ENCODE measurements around the gene CTTNBP2. TPM values are rescaled to one million over a fixed set of nuclear protein-coding genes. Genes with fewer than 3 reads are reported as not detected.
"Not testable (repeated sequence)": the region's sequence is repeated elsewhere in the genome, so short reads cannot be mapped to it uniquely, and the experiment has no call there.

The CTTNBP2 gene
- total RNA-seq, 1 experiment from 2014 or later: 17.6 TPM

- Histone ChIP-seq H4K91ac (ENCODE audit: insufficient read length, low read depth, low read length) (no peak overlapping the region), H3K4me2 (ENCODE audit: insufficient read depth, insufficient read length, low read length) (no peak overlapping the region), H2BK120ac (ENCODE audit: low read depth, low read length, poor library complexity, severe bottlenecking) (no peak overlapping the region), H3K9me3 (ENCODE audit: control insufficient read depth, low read depth, low read length) (no peaks in the 10 kb centered on the region), H3K18ac (ENCODE audit: insufficient read length, low read depth, low read length) (no peak overlapping the region), H3K79me2 (ENCODE audit: insufficient read depth, low read length) (no peaks in the 10 kb centered on the region), H3T11ph (ENCODE audit: low read length) (no peak overlapping the region), H2BK15ac (ENCODE audit: low read depth, low read length) (no peak overlapping the region), H3K27me3 (ENCODE audit: insufficient read depth, low read length) (no peaks in the 10 kb centered on the region), H3K4ac (ENCODE audit: low read depth, low read length) (no peak overlapping the region), H2BK12ac (ENCODE audit: insufficient read length, low read depth, low read length) (no peak overlapping the region), H2BK20ac (ENCODE audit: low read depth, low read length, poor library complexity, severe bottlenecking) (no peak overlapping the region), H3K23ac (ENCODE audit: insufficient read length, low read depth, low read length) (no peak overlapping the region), H3K23me2 (ENCODE audit: insufficient read length, low read depth, low read length, poor library complexity, severe bottlenecking) (no peaks in the 10 kb centered on the region), H4K20me1 (ENCODE audit: control insufficient read depth, insufficient read depth, insufficient read length) (no peaks in the 10 kb centered on the region), H2AK5ac (ENCODE audit: insufficient read length, low read length) (no peak overlapping the region), H3K79me1 (ENCODE audit: insufficient read depth, low read depth, low read length, poor library complexity, severe bottlenecking) (no peaks in the 10 kb centered on the region), H2AFZ (ENCODE audit: low read length) (no peak overlapping the region), H3K14ac (ENCODE audit: insufficient read depth, low read length) (no peak overlapping the region), H4K8ac (replicated peaks; ENCODE audit: insufficient read length, low read depth, low read length) (no peak overlapping the region), H3K56ac (ENCODE audit: insufficient read length, low read depth, low read length) (no peak overlapping the region), H2BK5ac (ENCODE audit: insufficient read length, low read length) (no peak overlapping the region), H3K4me1 (ENCODE audit: insufficient read depth, low read length) (no peaks in the 10 kb centered on the region), H3K9ac (ENCODE audit: extremely low read depth, insufficient read length, low read length) (no peak overlapping the region), H4K5ac (ENCODE audit: insufficient read length, low read depth, low read length) (no peak overlapping the region), H3K27ac (ENCODE audit: insufficient read length, low read depth, low read length) (no peak overlapping the region)
- Mint-ChIP-seq H3K9me3 (no peaks in the 10 kb centered on the region), H3K4me1 (peaks cover 0 to 7% of the 10 kb centered on the region in 2 experiments; a peak in 2 of 4 replicates), H3K27ac (peak overlapping the region in 1 of 3 experiments; percentile 36; a peak in 1 of 7 replicates), H3K27me3 (ENCODE audit: low read depth) (no peaks in the 10 kb centered on the region), H3K4me3 (no peak overlapping the region), H3K36me3 (ENCODE audit: insufficient read depth in 1 of 3, low read depth in 3 of 3) (peaks cover 5 to 24% (median 5%) of the 10 kb centered on the region in 3 experiments; a peak in 5 of 7 replicates)
- no CpG with 5 or more reads among the region's 1 CpG for WGBS (ENCODE audit: extremely low coverage, insufficient read length, low lambda C conversion rate)
- no peak for DNase-seq
- TF ChIP-seq, protein P1, sequence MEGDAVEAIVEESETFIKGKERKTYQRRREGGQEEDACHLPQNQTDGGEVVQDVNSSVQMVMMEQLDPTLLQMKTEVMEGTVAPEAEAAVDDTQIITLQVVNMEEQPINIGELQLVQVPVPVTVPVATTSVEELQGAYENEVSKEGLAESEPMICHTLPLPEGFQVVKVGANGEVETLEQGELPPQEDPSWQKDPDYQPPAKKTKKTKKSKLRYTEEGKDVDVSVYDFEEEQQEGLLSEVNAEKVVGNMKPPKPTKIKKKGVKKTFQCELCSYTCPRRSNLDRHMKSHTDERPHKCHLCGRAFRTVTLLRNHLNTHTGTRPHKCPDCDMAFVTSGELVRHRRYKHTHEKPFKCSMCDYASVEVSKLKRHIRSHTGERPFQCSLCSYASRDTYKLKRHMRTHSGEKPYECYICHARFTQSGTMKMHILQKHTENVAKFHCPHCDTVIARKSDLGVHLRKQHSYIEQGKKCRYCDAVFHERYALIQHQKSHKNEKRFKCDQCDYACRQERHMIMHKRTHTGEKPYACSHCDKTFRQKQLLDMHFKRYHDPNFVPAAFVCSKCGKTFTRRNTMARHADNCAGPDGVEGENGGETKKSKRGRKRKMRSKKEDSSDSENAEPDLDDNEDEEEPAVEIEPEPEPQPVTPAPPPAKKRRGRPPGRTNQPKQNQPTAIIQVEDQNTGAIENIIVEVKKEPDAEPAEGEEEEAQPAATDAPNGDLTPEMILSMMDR (conservative IDR thresholded peaks at IDR 0.05): no peak
Observed at GRCh38 chr7:117711556-117711955, 161.7 kb downstream of the CTTNBP2 start.

DNA sequence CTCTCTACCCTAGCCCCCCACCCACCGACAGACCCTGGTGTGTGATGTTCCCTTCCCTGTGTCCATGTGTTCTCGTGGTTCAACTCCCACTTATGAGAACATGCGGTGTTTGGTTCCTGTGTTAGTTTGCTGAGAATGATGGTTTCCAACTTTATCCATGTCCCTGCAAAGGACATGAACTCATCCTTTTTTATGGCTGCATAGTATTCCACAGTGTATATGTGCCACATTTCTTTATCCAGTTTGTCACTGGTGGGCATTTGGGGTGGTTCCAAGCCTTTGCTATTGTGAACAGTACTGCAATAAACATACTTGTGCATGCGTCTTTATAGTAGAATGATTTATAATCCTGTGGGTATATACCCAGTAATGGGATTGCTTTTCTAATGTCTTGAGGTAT lies 165.1 kb downstream of the CTTNBP2 start:
- H3K27ac Mint-ChIP-seq; H3K9me3 ChIP-seq (ENCODE audit: control insufficient read depth, low read depth, low read length); H2BK12ac ChIP-seq (ENCODE audit: insufficient read length, low read depth, low read length); H4K8ac ChIP-seq (replicated peaks; ENCODE audit: insufficient read length, low read depth, low read length); H3K4me2 ChIP-seq (ENCODE audit: insufficient read depth, insufficient read length, low read length); H2BK5ac ChIP-seq (ENCODE audit: insufficient read length, low read length); H4K91ac ChIP-seq (ENCODE audit: insufficient read length, low read depth, low read length); H3K27me3 Mint-ChIP-seq (ENCODE audit: low read depth); H3K27me3 ChIP-seq (ENCODE audit: insufficient read depth, low read length); H3K14ac ChIP-seq (ENCODE audit: insufficient read depth, low read length); H2BK15ac ChIP-seq (ENCODE audit: low read depth, low read length); H3K56ac ChIP-seq (ENCODE audit: insufficient read length, low read depth, low read length); H4K5ac ChIP-seq (ENCODE audit: insufficient read length, low read depth, low read length); H3K36me3 Mint-ChIP-seq (ENCODE audit: insufficient read depth in 1 of 3, low read depth in 3 of 3); H4K20me1 ChIP-seq (ENCODE audit: control insufficient read depth, insufficient read depth, insufficient read length); H3K23ac ChIP-seq (ENCODE audit: insufficient read length, low read depth, low read length); H2BK120ac ChIP-seq (ENCODE audit: low read depth, low read length, poor library complexity, severe bottlenecking); H3K9me3 Mint-ChIP-seq; H3K4ac ChIP-seq (ENCODE audit: low read depth, low read length); H2AK5ac ChIP-seq (ENCODE audit: insufficient read length, low read length); H3K79me2 ChIP-seq (ENCODE audit: insufficient read depth, low read length); H3K4me3 Mint-ChIP-seq; H3K18ac ChIP-seq (ENCODE audit: insufficient read length, low read depth, low read length); DNase-seq; H3K27ac ChIP-seq (ENCODE audit: insufficient read length, low read depth, low read length); H2BK20ac ChIP-seq (ENCODE audit: low read depth, low read length, poor library complexity, severe bottlenecking); H3K9ac ChIP-seq (ENCODE audit: extremely low read depth, insufficient read length, low read length); H3T11ph ChIP-seq (ENCODE audit: low read length); H3K4me1 ChIP-seq (ENCODE audit: insufficient read depth, low read length); H2AFZ ChIP-seq (ENCODE audit: low read length); H3K79me1 ChIP-seq (ENCODE audit: insufficient read depth, low read depth, low read length, poor library complexity, severe bottlenecking); H3K23me2 ChIP-seq (ENCODE audit: insufficient read length, low read depth, low read length, poor library complexity, severe bottlenecking): not testable (repeated sequence)
- H3K4me1 Mint-ChIP-seq: peaks cover 7 to 11% of the 10 kb centered on the region in 2 experiments
- no CpG with 5 or more reads among the region's 4 CpGs for WGBS (ENCODE audit: extremely low coverage, insufficient read length, low lambda C conversion rate)
